Ishikawa (cell line): Measurements from ENCODE around the gene HAGHL.

Experiments used
- CEBPB ChIP-seq: IDR thresholded peaks from 2 replicates; pipeline ENCODE4 v1.6.1; 2012
- CREB1 ChIP-seq: IDR thresholded peaks from 2 replicates; pipeline ENCODE4 v1.6.1; 2012; ENCODE audit warnings: low read depth
- EGR1 ChIP-seq: IDR thresholded peaks from 2 replicates; pipeline ENCODE4 v1.6.1; 2012
- EP300 ChIP-seq: IDR thresholded peaks from 2 replicates; pipeline ENCODE4 v1.6.1; 2012; ENCODE audit warnings: borderline replicate concordance
- FOXM1 ChIP-seq: IDR thresholded peaks from 2 replicates; pipeline ENCODE4 v1.6.1; 2012; ENCODE audit warnings: low read depth, borderline replicate concordance
- NFIC ChIP-seq: IDR thresholded peaks from 2 replicates; pipeline ENCODE4 v1.6.1; 2012
- RAD21 ChIP-seq: IDR thresholded peaks from 2 replicates; pipeline ENCODE4 v1.6.1; 2012; ENCODE audit warnings: low read depth
- TAF1 ChIP-seq: IDR thresholded peaks from 2 replicates; pipeline ENCODE4 v1.6.1; 2012; ENCODE audit warnings: low read depth, mild to moderate bottlenecking
- TCF12 ChIP-seq: IDR thresholded peaks from 2 replicates; pipeline ENCODE4 v1.6.1; 2012; ENCODE audit warnings: low read depth
- TEAD4 ChIP-seq: IDR thresholded peaks from 2 replicates; pipeline ENCODE4 v1.6.1; 2012
- YY1 ChIP-seq: IDR thresholded peaks from 2 replicates; pipeline ENCODE4 v1.6.1; 2012; ENCODE audit warnings: low read depth
- ZBTB7A ChIP-seq: IDR thresholded peaks from 2 replicates; pipeline ENCODE4 v1.6.1; 2012; ENCODE audit warnings: low read depth
- TF ChIP-seq, protein P1 (sequence below): IDR thresholded peaks from 2 replicates; pipeline ENCODE4 v1.6.1; 2012; ENCODE audit warnings: low read depth, mild to moderate bottlenecking
- TF ChIP-seq, protein P2 (sequence below): IDR thresholded peaks from 2 replicates; pipeline ENCODE4 v1.6.1; 2012
- TF ChIP-seq, protein P3 (sequence below): IDR thresholded peaks from 2 replicates; pipeline ENCODE4 v1.6.1; 2012

HAGHL gene

DNA sequence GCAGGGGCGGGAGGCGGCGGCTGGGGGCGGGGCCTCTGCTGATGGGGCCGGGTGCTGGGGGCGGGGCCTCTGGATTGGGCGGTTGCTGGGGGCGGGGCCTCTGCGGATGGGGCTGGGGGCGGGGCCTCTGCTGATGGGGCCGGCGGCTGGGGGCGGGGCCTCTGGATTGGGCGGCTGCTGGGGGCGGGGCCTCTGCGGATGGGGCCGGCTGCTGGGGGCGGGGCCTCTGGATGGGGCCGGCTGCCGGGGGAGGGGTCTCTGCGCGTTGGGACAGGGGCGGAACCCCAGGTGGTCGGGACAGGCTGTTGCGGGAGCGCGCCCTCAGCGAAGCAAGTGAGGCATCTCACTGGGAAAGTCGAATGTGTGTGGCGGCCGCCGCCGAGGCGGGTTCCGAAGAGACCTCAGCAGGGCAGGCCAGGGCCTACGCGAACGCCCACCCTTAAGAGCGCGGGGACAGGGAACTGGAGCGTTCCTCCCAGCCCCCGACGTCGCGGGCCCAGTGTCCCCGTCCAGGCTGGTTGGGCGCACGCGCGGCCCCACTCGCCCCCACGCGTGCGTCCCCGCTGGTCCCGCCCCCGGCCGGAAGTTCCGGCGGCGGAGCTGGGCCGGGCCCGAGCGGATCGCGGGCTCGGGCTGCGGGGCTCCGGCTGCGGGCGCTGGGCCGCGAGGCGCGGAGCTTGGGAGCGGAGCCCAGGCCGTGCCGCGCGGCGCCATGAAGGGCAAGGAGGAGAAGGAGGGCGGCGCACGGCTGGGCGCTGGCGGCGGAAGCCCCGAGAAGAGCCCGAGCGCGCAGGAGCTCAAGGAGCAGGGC lies 46.9 kb upstream of the HAGHL start, which contains the start of gene STUB1:
Gene STUB1, plus strand, starts transcription at position 597 of the 811 bp plus-strand sequence. Its CDS starts 116 bp downstream, at position 713.
- TF ChIP-seq NFIC (no peak), ZBTB7A (peak; percentile 72; the same call in 1 of the 2 replicates), YY1 (no peak), EGR1 (peak; percentile 69), TAF1 (peak; percentile 77), TEAD4 (0 out of 2 replicates have a peak, but pooled peaks have one; percentile 20)
- TF ChIP-seq, protein P1, sequence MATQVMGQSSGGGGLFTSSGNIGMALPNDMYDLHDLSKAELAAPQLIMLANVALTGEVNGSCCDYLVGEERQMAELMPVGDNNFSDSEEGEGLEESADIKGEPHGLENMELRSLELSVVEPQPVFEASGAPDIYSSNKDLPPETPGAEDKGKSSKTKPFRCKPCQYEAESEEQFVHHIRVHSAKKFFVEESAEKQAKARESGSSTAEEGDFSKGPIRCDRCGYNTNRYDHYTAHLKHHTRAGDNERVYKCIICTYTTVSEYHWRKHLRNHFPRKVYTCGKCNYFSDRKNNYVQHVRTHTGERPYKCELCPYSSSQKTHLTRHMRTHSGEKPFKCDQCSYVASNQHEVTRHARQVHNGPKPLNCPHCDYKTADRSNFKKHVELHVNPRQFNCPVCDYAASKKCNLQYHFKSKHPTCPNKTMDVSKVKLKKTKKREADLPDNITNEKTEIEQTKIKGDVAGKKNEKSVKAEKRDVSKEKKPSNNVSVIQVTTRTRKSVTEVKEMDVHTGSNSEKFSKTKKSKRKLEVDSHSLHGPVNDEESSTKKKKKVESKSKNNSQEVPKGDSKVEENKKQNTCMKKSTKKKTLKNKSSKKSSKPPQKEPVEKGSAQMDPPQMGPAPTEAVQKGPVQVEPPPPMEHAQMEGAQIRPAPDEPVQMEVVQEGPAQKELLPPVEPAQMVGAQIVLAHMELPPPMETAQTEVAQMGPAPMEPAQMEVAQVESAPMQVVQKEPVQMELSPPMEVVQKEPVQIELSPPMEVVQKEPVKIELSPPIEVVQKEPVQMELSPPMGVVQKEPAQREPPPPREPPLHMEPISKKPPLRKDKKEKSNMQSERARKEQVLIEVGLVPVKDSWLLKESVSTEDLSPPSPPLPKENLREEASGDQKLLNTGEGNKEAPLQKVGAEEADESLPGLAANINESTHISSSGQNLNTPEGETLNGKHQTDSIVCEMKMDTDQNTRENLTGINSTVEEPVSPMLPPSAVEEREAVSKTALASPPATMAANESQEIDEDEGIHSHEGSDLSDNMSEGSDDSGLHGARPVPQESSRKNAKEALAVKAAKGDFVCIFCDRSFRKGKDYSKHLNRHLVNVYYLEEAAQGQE, result no peak
- TF ChIP-seq, protein P2, sequence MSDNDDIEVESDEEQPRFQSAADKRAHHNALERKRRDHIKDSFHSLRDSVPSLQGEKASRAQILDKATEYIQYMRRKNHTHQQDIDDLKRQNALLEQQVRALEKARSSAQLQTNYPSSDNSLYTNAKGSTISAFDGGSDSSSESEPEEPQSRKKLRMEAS, result peak; percentile 66

DNA sequence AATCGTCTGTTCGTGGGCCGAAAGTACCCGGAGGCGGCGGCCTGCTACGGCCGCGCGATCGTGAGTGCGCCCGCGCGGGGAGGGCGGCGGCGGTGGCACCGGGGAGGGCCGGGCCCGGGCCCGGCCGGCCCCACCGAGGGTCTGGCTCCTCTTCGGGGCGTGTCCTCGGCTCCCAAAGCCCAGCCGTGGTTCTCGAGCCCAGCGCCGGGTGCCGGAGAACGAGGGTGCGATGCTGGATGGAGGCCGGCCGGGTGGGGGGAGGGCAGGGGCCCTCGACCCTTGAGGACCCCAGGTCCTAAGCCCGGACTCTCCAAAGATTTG lies 46.3 kb upstream of the HAGHL start:
- TF ChIP-seq TEAD4 (no peak), RAD21 (no peak), NFIC (no peak), CREB1 (no peak), YY1 (no peak), TCF12 (no peak), EP300 (no peak), EGR1 (no peak), TAF1 (no peak), ZBTB7A (no peak; the same call in 1 of the 2 replicates), FOXM1 (no peak), CEBPB (no peak)
- TF ChIP-seq, protein P2, result no peak
- TF ChIP-seq, protein P3, sequence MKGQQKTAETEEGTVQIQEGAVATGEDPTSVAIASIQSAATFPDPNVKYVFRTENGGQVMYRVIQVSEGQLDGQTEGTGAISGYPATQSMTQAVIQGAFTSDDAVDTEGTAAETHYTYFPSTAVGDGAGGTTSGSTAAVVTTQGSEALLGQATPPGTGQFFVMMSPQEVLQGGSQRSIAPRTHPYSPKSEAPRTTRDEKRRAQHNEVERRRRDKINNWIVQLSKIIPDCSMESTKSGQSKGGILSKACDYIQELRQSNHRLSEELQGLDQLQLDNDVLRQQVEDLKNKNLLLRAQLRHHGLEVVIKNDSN, result no peak
- TF ChIP-seq, protein P1, result no peak

DNA sequence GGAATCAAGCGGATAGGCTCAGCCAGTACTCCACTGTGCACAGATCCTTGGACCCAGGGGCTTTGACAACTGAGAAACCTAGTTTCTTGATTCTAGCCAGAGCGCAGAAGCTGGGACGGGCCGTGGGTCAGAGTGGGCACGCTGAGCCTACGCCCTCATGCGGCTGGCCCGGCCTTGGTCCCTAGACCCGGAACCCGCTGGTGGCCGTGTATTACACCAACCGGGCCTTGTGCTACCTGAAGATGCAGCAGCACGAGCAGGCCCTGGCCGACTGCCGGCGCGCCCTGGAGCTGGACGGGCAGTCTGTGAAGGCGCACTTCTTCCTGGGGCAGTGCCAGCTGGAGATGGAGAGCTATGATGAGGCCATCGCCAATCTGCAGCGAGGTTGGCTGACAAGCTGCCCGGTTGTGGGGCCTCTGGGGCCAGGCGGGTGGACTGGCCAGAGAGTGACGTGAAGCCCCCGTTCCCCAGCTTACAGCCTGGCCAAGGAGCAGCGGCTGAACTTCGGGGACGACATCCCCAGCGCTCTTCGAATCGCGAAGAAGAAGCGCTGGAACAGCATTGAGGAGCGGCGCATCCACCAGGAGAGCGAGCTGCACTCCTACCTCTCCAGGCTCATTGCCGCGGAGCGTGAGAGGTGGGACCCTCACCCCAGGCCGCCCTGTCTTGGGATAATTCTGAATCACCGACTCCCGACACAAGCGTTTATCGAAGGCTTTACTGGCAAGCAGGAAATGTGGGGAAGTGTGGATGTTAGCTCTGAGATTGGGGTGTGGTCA lies 45.8 kb upstream of the HAGHL start:
- TF ChIP-seq FOXM1 (no peak), TAF1 (no peak)
- TF ChIP-seq, protein P2, result 0 out of 2 replicates have a peak, but pooled peaks have one; percentile 26

DNA sequence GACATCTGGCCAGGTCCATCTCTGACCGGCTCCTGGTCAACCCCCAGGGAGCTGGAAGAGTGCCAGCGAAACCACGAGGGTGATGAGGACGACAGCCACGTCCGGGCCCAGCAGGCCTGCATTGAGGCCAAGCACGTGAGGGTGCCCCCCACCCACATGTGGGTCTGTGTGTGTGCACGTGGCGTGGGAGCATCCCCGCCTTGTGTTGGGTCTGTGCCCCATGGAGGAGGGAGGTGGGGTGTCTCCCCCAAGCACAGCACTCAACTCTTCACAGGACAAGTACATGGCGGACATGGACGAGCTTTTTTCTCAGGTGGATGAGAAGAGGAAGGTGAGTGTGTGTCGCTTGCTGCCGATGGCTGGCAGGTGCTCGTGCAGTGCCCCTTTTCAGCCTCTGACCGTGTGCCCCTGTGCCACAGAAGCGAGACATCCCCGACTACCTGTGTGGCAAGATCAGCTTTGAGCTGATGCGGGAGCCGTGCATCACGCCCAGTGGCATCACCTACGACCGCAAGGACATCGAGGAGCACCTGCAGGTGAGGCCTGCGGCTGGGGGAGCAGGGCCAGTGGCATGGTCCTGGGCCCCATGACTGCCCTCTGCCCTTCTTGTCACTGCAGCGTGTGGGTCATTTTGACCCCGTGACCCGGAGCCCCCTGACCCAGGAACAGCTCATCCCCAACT lies 45.0 kb upstream of the HAGHL start:
- TF ChIP-seq EP300 (no peak), NFIC (peak; percentile 60)

DNA sequence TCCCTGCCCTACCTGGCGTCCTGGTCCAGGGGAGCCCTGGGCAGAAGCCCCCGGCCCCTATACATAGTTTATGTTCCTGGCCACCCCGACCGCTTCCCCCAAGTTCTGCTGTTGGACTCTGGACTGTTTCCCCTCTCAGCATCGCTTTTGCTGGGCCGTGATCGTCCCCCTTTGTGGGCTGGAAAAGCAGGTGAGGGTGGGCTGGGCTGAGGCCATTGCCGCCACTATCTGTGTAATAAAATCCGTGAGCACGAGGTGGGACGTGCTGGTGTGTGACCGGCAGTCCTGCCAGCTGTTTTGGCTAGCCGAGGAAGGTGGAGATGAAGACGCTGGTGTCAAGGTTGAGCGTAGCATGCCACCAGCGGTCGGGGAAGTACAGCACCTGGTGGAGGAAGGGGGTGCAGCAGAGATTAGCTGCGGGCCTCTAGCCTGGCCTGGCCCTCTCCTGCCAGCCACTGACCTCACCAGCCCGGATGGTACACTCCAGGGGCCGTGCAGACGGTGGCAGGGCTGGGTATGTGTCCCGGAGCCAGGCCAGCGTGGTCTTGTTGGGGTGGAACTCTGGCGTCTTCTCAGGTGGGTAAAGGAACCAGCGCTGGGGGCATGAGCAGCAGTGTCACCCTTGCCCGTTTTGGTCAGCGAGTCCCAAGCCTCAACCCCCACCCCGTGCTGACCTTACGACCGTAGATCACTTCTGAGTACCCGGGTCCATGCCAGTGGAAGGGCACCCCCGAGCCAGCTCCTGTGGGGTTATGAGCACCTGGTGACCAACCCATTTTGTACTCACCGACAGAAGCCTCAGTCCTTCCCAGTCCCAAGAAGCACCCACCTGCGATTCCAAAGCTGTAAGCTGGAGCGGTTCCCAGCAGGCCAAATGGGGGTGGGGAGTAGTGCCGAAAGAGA lies 44.2 kb upstream of the HAGHL start:
- TF ChIP-seq, protein P3, result no peak
- TF ChIP-seq TCF12, result no peak
- TF ChIP-seq YY1, result no peak
- TF ChIP-seq CEBPB, result no peak
